HG02763 (cell line): ENCODE data around the gene STAP2.
"Not testable (repeated sequence)": the region's sequence is repeated elsewhere in the genome, so short reads cannot be mapped to it uniquely, and the experiment has no call there.

Experiments used
- ATAC-seq: cut with Tn5 transposase; IDR thresholded peaks from one replicate; pipeline ENCODE4 v1.9.1; 2021; ENCODE audit warnings: mild to moderate bottlenecking, moderate library complexity; ENCODE audit not compliant: unreplicated experiment

Gene STAP2

DNA sequence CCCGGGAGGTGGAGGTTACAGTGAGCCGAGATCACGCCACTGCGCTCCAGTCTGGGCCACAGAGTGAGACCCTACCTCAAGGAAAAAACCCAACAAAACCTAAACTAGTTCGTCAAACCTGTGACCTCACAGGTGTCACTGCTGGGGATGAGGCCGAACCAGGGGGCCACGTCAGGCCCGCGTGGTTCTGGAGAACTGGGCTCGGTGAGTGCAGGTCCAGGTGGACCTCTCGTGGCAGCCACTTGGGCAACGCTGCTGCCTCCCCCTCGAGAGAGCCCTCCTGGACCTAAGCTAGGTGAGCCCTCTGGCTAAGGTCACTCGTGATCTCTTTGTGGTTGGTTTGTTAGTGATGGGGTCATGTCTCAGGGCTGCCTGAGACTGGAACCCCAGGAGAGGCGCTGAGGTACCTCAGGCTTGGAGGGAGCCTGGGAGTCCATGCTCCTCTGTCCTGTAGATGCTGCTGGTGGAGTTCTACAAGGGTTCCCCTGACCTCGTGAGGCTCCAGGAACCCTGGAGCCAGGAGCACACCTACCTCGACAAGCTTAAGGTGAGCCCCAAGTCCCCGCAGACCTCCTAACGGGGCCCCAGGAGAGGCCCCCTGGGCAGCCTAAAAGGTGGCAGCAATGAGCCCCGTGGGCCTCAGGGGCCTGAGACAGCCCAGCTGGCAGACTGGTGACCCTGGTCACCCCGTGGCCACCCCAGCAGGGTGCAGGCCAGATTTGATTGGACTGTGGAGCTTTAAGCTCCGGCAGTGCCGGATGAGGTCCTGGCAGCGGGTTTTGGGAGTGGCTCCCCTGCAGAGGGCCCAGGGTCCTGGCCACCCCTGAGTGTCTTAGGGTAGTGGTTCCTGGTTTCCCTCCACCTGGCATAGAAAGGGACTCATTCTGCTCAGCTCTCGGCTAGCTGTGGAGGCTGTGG is 20.3 kb upstream of the STAP2 start:
- ATAC-seq, result no peak

DNA sequence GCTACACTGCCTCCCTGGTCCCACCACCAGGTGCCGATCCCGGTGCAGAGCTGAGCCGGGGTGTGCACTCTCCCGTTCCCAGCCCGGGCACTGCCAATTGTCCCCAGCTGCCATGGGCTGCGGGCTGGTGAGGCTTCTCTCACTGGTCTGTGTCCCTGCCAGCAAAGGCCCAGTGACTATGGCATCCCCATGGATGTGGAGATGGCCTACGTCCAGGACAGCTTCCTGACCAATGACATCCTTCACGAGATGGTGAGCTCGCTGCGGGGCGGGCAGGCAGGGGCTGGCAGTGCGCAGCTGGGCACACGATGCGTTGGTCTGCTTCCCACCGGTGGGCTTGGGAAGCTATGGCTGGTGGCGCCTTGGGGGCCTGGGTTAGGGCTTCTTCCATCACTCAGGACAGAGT is 19.3 kb upstream of the STAP2 start:
- ATAC-seq, result no peak

DNA sequence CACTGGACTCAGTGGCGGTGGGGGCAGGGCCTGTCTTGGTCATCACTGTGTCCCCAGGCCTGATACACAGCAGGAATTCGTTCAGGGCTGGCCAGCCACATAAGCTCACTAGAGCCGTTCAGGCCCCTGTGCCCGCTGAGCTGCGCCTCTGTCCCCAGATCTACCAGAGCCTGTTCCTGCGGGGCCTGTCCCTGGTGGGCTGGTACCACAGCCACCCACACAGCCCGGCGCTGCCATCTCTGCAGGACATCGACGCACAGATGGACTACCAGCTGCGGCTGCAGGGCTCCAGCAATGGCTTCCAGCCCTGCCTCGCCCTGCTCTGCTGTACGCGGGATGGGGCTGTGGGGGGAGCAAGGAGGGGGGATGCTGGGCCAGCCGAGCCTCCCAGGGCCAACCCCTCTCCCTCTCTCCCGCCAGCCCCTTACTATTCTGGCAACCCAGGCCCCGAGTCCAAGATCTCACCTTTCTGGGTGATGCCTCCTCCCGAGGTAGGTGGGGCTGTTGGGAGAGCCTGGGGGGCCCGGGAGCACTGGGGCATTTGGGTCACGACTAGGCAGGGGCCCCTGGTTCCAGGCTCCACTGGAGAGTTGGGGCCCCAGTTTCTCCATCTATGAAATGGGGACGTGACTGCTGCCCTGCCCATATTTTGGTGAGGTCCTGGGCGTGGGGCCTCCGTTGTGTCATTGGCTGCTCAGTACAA is 18.6 kb upstream of the STAP2 start:
- ATAC-seq, result no peak

DNA sequence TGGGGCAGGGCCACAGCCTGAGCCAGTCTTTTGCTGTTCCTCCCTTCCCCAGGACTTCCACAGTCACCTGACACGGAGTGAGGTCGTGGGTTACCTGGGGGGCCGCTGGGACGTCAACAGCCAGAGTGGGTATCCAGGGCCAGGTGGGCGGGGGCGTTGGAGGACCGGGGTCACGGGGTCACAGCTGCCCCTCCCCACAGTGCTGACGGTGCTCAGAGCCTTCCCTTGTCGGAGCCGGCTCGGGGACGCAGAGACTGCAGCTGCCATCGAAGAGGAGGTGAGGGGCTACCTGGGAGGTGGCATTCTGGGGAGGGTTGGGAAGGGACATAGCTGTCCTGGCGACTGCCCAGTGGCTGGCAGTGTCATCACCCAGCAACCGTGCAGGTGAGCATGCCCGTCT is 16.3 kb upstream of the STAP2 start:
- no peak for ATAC-seq

DNA sequence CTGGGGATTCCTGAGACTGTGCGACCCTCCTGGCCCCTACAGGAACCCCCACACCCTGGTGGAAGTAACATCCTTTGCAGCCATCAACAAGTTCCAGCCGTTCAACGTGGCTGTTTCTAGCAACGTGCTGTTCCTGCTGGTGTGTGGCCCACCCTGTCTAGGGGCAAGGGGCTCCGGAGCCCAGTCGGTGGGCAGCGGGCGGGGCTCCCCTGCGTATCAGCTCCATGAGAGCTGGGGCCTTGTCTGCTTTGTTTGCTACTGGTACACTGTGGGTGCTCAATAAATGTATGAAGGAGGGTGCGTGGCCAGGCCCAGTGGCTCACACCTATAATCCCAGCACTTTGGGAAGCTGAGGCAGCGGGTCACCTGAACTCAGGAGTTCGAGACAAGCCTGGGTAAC is 15.7 kb upstream of the STAP2 start:
- ATAC-seq, result no peak

DNA sequence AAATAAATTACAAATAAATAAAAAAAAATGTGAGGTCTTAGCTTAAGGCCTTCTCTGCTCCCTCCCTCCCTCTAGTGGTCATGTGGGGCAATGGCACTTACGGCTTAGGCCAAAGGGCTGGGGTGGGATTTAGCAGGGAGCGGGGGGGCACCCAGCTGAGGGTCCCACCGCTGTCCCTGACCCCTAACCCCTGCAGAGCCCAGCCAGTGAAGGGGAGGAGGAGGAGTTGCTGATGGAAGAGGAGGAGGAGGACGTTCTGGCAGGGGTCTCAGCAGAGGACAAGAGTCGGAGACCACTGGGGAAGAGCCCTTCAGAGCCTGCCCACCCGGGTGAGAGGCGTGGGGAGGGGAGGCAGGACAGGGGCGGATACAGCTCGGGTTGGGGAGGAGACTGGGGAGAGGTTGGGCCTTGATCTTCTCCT is 14.1 kb upstream of the STAP2 start:
- no peak for ATAC-seq

DNA sequence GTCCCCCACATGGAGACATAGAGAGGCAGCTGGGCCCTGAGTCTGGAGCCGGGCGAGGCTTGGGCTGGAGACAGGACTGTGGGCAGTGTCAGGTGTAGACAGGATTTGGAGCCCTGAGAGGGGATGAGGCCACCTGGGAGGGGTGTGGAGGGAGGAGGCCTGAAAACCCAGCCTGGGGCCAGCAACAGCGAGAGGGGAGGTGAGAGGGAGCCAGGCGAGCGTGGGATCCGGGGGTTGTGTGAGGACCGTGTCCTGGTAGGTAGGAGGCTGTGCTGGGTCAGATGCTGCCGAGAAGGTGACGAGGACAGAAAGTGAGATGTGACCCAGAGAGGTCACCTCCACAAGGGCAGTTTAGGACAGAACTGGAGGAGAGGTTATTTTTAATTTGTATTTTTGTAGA is 12.1 kb upstream of the STAP2 start:
- ATAC-seq, result no peak

DNA sequence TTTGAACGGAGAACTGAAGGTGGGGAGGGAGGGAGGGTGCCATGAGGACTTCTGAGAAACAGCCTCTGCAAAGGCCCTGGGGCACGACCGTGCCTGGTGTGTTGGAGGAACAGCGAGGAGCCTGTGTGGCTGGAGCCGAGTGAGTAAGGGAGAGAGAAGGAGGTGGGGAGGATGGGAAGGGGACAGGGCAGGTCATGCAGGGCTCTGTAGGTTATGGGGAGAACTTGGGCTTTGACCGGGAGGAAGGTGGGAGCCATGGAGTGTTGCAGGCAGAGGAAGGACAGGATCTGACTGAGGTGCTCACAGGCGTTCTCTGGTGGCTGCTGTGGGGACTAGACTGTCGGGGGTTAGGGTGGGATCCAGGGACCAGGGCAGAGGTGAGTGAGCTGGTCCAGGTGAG is 11.5 kb upstream of the STAP2 start:
- no peak for ATAC-seq

DNA sequence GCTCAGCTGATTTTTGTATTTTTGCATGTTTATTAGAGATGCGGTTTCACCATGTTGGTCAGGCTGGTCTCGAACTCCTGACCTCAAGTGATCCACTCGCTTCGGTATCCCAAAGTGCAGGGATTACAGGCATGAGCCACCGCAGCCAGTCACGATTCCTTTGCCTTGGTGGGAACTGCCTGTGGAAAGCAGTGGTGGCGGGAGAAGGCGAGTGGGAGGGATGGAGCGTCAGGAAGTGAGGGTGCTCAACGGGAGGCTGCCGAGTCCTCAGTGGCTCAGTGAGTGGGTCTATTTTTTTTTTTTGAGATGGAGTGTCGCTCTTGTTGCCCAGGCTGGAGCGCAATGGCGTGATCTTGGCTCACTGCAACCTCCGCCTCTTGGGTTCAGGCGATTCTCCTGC is 10.6 kb upstream of the STAP2 start:
- not testable (repeated sequence) for ATAC-seq

DNA sequence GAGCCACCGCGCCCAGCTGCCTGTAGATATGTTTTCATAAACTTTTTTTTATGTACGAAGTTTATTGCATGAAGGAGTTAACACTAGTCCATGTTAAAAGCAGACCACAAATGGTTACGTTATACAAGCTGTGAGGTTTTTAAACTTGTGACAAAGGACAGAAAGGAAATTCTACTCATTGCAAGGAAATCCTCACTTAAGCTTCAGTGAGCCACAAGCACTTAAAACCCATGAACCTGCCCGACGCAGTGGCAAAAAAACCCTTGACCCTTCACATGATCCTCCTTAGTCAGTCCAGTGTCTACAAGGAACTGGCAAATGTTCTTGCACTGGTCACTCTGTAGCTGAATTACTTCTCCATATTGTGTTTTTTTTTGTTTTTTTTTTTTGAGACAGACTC is 8.9 kb upstream of the STAP2 start:
- ATAC-seq, result no peak

DNA sequence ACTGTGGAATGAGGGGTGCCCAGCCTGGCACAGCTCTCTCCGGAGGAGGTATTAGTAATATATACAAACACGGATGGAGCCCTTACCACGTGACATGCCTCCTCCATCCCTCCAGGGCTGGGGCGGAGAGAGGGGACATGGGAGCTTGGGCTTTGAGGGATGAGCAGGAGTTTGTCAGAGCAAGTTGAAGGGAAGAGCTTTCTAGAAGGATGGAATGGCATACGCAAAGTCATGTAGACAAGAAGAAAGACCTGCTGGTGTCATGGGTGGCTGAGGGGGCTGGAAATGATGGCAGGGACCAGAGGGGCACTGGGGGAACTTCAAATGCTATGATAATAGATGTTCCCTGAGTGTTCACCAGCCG is 7.4 kb upstream of the STAP2 start:
- ATAC-seq, result no peak

DNA sequence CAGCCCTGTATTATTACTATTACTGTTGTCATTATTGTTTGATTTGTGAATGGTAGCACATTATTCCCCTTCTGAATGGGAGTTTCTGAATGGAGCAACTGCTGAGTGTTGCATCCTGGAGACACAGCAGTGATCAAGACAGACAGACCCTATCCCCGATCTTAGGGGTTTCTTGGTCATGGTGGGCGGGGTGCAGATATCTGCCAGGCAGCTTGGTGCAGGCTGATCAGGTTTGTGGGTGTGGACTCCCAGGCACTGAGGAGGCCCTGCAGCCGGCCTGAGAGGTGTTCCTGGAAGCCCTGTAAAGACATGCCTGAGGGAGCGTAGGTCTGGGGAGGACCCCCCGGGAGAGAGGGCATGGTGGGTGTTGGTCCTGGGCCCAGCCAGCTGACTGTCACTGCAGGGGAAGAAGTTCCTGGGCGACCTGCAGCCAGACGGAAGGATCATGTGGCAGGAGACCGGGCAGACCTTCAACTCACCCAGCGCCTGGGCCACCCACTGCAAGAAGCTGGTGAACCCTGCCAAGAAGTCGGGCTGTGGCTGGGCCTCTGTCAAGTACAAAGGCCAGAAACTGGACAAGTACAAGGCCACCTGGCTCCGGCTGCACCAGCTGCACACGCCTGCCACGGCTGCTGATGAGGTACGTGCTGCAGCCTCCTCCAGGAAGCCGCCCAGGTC is 6.9 kb upstream of the STAP2 start:
- no peak for ATAC-seq

DNA sequence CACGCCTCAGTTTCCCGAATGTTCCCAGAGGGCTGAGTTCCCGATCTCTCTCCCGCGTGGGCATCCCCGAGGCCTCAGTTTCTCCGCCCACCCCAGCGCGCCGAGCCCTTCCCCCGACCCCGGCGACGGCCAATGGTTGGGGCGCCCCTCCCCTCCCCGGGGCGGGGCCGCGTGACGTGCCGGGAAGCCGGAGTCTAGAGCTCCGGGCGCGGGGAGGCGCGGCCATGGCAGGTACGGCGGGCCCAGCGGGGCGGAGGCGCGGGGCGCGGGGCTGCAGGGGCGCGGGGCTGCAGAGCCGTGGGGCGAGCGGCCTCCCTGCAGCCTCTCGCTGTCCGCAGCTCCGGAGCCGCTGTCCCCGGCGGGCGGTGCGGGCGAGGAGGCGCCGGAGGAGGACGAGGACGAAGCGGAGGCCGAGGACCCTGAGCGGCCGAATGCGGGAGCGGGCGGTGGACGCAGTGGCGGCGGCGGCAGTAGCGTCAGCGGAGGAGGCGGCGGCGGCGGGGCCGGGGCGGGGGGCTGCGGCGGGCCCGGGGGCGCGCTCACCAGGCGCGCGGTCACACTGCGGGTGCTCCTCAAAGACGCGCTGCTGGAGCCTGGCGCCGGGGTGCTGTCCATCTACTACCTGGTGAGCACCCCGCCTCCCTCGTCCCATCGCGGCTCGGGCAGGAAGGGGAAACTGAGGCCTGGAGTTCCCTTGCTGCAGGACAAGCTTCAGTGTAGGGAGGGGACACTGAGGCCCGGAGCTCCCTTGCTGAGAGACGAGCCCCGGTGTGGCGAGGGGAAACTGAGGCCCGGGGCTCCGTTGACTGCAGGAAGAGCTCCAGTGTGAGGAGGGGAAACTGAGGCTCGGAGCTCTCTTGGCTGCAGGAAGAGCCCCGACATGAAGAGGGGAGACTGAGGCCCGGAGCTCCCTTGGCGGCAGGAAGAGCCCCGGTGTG is 5.0 kb upstream of the STAP2 start, which contains the start of gene MPND:
Gene MPND, plus strand, starts transcription at position 193 of the 938 bp plus-strand sequence. Its CDS starts 32 bp downstream, at position 225.
- peak; percentile 44 for ATAC-seq

DNA sequence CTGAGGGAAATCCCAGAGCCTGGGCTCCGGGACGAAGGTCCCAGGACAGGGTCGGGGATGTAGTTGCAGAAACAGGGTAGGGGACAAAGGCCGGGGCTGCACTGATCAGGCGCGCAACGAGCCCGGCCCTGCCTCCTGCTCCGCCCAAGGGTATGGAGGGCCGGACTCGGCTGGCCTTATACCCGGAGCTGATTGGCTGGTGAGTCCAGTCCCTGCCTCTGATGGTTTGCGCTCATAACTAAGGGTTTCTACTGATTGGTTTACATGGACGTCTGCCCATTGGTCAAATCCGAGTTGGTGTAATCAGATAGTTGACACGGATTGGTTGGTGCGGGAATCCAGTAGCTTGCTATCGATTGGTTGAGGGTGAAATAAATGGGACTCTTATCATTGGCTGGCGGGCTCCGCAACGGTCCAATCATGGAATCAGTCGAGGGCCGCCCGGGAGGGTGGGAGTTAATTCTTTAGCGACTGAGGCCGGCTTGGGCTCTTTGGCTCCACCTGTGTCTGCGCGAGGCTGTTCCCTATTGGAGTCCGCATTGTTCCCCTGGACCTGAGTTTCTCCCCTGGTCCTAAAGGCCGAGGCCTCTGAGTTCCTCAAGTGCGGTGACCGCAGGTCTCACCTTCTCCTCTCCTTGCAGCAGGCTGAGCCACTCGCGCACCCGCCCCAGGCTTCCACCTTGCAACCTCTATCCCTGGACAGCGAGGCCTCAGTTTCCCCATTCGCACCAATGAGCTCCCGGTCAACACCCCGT is 4.2 kb upstream of the STAP2 start:
- ATAC-seq, result peak; percentile 87

DNA sequence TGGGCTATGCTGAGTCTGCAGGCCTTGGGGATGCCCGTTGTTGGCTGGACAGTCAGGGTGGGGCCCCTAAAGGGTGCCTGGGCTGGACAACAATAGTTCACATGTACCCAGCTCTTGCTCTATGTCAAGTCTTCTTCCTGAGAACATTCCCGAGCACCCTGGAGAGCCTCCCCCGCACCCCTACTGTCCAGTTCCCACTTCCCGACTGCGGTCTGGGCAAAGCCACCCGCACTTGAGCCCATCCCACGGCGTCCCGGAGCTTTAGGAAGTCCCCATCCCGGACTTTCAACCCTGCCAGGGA is 3.6 kb upstream of the STAP2 start:
- no peak for ATAC-seq

DNA sequence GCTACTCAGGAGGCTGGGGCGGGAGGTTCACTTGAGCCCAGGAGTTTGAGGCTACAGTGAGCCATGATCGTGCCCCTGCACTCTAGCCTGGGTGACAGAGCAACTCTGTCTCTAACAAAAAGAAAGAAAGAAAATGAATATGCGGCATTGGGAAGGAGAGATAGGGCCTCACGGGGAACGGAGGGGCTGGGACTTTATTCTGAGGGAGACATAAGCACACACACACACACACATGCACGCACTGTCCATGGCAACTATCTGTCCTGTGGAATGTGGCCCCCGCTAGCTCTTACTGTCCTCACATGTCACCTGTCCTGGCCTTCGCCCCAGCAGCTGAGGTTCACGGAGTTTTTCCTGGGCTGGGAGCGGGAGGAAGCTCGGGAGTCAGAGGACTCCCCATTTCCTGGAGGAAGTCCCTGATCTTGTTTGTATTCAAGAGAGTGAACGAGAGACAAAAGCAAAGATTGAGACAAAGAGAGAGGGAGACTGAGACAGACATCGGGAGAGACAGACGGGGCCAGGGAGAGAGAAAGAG is 654 bp downstream of the STAP2 start:
- ATAC-seq, result no peak

DNA sequence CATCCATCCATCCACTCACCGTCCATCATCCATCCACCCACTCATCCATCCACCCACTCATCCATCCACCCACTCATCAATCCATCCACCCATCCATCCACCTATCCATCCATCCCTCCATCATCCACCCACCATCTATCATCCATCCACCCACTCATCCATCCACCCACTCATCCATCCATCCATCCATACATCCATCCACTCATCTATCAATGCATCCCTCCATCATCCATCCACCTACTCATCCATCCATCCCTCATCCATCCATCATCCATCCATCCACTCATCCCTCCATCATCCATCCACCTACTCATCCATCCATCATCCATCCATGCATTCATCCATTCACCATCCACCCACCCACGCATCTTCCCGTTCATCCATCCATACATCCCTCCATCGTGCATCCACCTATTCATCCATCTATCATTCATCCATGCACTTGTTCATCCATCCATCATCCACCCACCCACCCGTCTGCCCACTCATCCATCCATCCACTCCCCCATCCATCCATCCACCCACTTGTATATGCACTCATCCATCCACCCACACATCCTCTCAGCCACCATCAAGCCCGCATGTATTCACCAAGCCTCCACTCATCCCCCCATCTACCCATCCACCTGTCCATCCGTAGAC is 3.6 kb downstream of the STAP2 start:
- ATAC-seq, result no peak

DNA sequence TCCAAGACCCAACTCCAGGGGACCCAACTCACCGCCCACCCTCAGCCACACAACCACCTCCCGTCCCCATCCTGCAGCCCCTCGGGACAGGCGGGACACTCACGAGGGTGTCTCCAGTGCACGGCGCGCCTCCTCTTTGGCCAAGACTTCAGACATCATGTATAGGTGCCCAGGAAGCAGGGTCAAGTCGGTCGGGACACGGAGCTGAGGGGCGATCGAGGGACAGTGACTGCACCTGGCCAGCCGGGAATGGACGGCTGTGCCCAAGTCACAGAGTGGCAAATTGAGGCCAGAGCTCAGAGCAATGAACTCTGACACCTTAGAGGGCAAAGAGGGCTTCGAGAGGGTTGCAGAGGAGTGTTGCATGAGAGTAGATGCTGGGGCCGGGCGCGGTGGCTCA is 8.8 kb downstream of the STAP2 start:
- ATAC-seq, result no peak

DNA sequence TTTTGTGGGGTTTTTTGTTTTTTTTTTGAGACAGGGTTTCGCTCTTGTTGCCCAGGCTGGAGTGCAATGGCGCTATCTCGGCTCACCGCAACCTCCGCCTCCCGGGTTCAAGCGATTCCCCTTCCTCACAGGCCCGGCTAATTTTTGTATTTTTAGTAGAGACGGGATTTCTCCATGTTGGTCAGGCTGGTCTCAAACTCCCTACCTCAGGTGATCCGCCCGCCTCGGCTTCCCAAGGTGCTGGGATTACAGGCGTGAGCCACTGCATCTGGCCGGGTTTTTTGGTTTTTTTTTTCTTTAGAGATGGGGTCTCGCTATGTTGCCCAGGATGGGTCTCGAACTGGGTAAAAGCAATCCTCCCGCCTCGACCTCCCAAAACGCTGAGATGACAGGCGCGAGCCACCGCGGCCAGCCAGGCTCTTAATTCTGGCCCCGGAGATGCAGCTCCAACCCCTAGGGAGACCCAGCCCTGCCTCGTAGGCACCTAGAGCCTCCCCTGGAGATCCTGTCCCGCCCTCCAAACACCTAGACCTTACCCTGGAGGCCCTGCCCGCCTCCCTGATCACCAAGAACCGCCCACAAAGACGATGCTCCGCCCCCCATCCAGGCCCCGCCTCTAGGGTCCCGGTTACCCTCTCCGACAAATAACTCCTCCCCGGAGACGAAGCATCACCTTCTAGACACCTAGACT is 9.5 kb downstream of the STAP2 start:
- not testable (repeated sequence) for ATAC-seq
